SK-N-SH (cell line): ENCODE results near the gene SPTBN1. TPM values are rescaled to one million over a fixed set of nuclear protein-coding genes. Genes with fewer than 3 reads are reported as not detected.

Experiments used
- CTCF ChIA-PET: fragments of 300-600, 350-600 bp; formaldehyde crosslinking; extraction: SDS; loops from one replicate; lab custom pipeline; 2021; lab: Yijun Ruan, JAX
- POLR2A ChIA-PET: fragments of 350-600 bp; sonication (Branson Sonifier 250); formaldehyde crosslinking; extraction: SDS; loops from one replicate; lab custom pipeline; 2020; ENCODE audit warnings: antibody characterized with exemption, inconsistent platforms; lab: Yijun Ruan, JAX
- DNase-seq: peaks from one replicate; pipeline ENCODE4 v3.0.0; 2012
- H2AFZ ChIP-seq: fragments of 200-600 bp; sonication (generic); 2 replicates; pipeline ENCODE4 v1.8.1; 2016; ENCODE audit warnings: antibody characterized with exemption, mild to moderate bottlenecking, low read depth
- H3F3A ChIP-seq: fragments of 200-600 bp; sonication (generic); replicated peaks from 2 replicates; pipeline ENCODE3; 2016; ENCODE audit warnings: antibody characterized with exemption, mild to moderate bottlenecking; ENCODE audit not compliant: insufficient read depth
- H3K27ac ChIP-seq, 2 experiments: fragments of 200-500 bp in 1 of 2; fragments of 200-600 bp in 1 of 2; sonication (Bioruptor generic) in 1 of 2; sonication (generic), shearing (Covaris generic) in 1 of 2; 2 replicates each; pipeline versions ENCODE4 v1.5.1 to v1.6.1; 2014 to 2016; ENCODE audit warnings: low read depth in 2 of 2, inconsistent platforms in 1 of 2, low read length in 1 of 2, mild to moderate bottlenecking in 1 of 2, mixed read lengths in 1 of 2
- H3K27me3 ChIP-seq: fragments of 200-600 bp; sonication (generic), shearing (Covaris generic); 2 replicates; pipeline ENCODE4 v1.6.1; 2016; ENCODE audit warnings: mixed run types; ENCODE audit not compliant: insufficient read depth
- H3K36me3 ChIP-seq, 2 experiments: fragments of 200-500 bp in 1 of 2; fragments of 200-600 bp in 1 of 2; sonication (Bioruptor generic) in 1 of 2; sonication (generic) in 1 of 2; replicated peaks in 1 of 2; 2 replicates each; pipeline versions ENCODE3 to v1.5.1; 2014 to 2016; ENCODE audit warnings: low read length in 1 of 2, mild to moderate bottlenecking in 1 of 2; ENCODE audit not compliant: insufficient read depth in 2 of 2, control insufficient read depth in 1 of 2
- H3K4me1 ChIP-seq, 2 experiments: fragments of 200-500 bp in 1 of 2; fragments of 200-600 bp in 1 of 2; sonication (Bioruptor generic) in 1 of 2; sonication (generic), shearing (Covaris generic) in 1 of 2; 2 replicates each; pipeline versions ENCODE4 v1.5.1 to v1.6.1; 2014 to 2016; ENCODE audit warnings: low read depth in 1 of 2, low read length in 1 of 2, mixed run types in 1 of 2; ENCODE audit not compliant: insufficient read depth in 2 of 2, control insufficient read depth in 1 of 2
- H3K4me2 ChIP-seq: fragments of 200-600 bp; sonication (generic), shearing (Covaris generic); 2 replicates; pipeline ENCODE4 v1.6.1; 2017; ENCODE audit warnings: mixed run types
- H3K4me3 ChIP-seq, 2 experiments: fragments of 200-500 bp in 1 of 2; fragments of 200-600 bp in 1 of 2; sonication (Bioruptor generic) in 1 of 2; sonication (generic), shearing (Covaris generic) in 1 of 2; 2 replicates each; pipeline versions ENCODE4 v1.5.1 to v1.8.1; 2014 to 2016; ENCODE audit warnings: low read depth in 2 of 2, inconsistent platforms in 1 of 2, low read length in 1 of 2, mild to moderate bottlenecking in 1 of 2, mixed read lengths in 1 of 2, moderate library complexity in 1 of 2
- H3K79me2 ChIP-seq: fragments of 200-600 bp; sonication (generic); 2 replicates; pipeline ENCODE4 v1.8.1; 2017; ENCODE audit warnings: mild to moderate bottlenecking; ENCODE audit not compliant: insufficient read depth
- H3K9ac ChIP-seq: fragments of 200-600 bp; sonication (generic); 2 replicates; pipeline ENCODE4 v1.6.1; 2017; ENCODE audit warnings: mixed run types
- H3K9me2 ChIP-seq: fragments of 200-600 bp; sonication (generic); 2 replicates; pipeline ENCODE4 v1.6.1; 2017; ENCODE audit warnings: mixed run types
- H3K9me3 ChIP-seq: fragments of 200-600 bp; sonication (generic); 2 replicates; pipeline ENCODE4 v1.6.1; 2017; ENCODE audit warnings: mixed run types, mild to moderate bottlenecking, moderate library complexity
- H4K20me1 ChIP-seq: fragments of 200-600 bp; sonication (generic); 2 replicates; pipeline ENCODE4 v1.6.1; 2017; ENCODE audit warnings: mild to moderate bottlenecking, mixed run types; ENCODE audit not compliant: insufficient read depth
- EP300 ChIP-seq, 2 experiments: IDR thresholded peaks; 2 replicates each; pipeline versions ENCODE4 v1.4.0 to v1.6.1; 2012; ENCODE audit warnings: borderline replicate concordance in 1 of 2, low read depth in 1 of 2, low read length in 1 of 2
- FOXM1 ChIP-seq: IDR thresholded peaks from 2 replicates; pipeline ENCODE4 v1.4.0; 2012; ENCODE audit warnings: low read depth, mild to moderate bottlenecking
- GABPA ChIP-seq: IDR thresholded peaks from 2 replicates; pipeline ENCODE4 v1.4.0; 2012; ENCODE audit warnings: low read depth, mild to moderate bottlenecking
- IRF3 ChIP-seq: fragments of 150-350 bp; IDR thresholded peaks from 2 replicates; pipeline ENCODE4 v1.6.1; 2016; ENCODE audit warnings: mild to moderate bottlenecking, low read depth, low read length
- MAX ChIP-seq: IDR thresholded peaks from 2 replicates; pipeline ENCODE4 v1.4.0; 2012; ENCODE audit warnings: low read depth
- POLR2AphosphoS5 ChIP-seq: IDR thresholded peaks from 2 replicates; pipeline ENCODE4 v1.6.1; 2012; ENCODE audit warnings: low read depth, low read length
- RAD21 ChIP-seq: IDR thresholded peaks from 2 replicates; pipeline ENCODE4 v1.6.1; 2012; ENCODE audit warnings: mild to moderate bottlenecking, low read length
- REST ChIP-seq: IDR thresholded peaks from 2 replicates; pipeline ENCODE4 v1.6.1; 2012; ENCODE audit warnings: mild to moderate bottlenecking, low read depth, low read length, moderate library complexity
- TEAD4 ChIP-seq: IDR thresholded peaks from 2 replicates; pipeline ENCODE4 v1.4.0; 2012; ENCODE audit warnings: mild to moderate bottlenecking, borderline replicate concordance; ENCODE audit not compliant: insufficient read depth
- USF2 ChIP-seq: fragments of 150-350 bp; IDR thresholded peaks from 2 replicates; pipeline ENCODE4 v1.6.1; 2017; ENCODE audit warnings: antibody characterized with exemption, low read length, low read depth, borderline replicate concordance
- WGBS: methylation state at CpG from one replicate; pipeline ENCODE4 v1.1.6; 2017; ENCODE audit warnings: low lambda C conversion rate; 5-methylcytosine and 5-hydroxymethylcytosine counted together
- polyA plus RNA-seq, 3 experiments: library from polyadenylated mRNA; depleted of rRNA; stranded (reverse); fragments of >200 nt; gene quantifications; 2 replicates each; pipeline ENCODE4 v1.2.3, GENCODE V29; 2012

The SPTBN1 gene
- polyA plus RNA-seq, 1 of the 3 experiments (the other 2 are of a cell fraction): 29.1 TPM

GRCh38 chr2:54579061-54579681 lies 123.0 kb downstream of the SPTBN1 start:
- H4K20me1 ChIP-seq: peaks cover 66% of the 10 kb centered on the region
- no peak overlapping the region for H3K27ac ChIP-seq
- peaks cover 26 to 28% of the 10 kb centered on the region in 2 experiments for H3K4me1 ChIP-seq
- H2AFZ ChIP-seq: no peak overlapping the region; the same call in 1 of the 2 replicates
- TF ChIP-seq POLR2AphosphoS5 (no peak), IRF3 (no peak), GABPA (no peak), TEAD4 (no peak), RAD21 (no peak), REST (no peak), USF2 (no peak), EP300 (IDR thresholded peaks at IDR 0.05; ENCODE audit: borderline replicate concordance in 1 of 2, low read depth in 1 of 2, low read length in 1 of 2) (no peak), FOXM1 (no peak), MAX (no peak)
- H3K4me3 ChIP-seq: no peak overlapping the region
- no peaks in the 10 kb centered on the region for H3K9me3 ChIP-seq
- H3K27me3 ChIP-seq: no peaks in the 10 kb centered on the region
- H3K4me2 ChIP-seq: no peak overlapping the region
- H3F3A ChIP-seq: peaks cover under 1% of the 10 kb centered on the region
- no peak for DNase-seq
- peaks cover 7 to 9% of the 10 kb centered on the region in 2 experiments for H3K36me3 ChIP-seq
- no peak overlapping the region for H3K9ac ChIP-seq
- 87% methylated on average over 8 of the region's 8 CpGs for WGBS
- ChIA-PET POLR2A (no interaction called here), CTCF (interaction anchor here (1.1 to 1.3 kb wide), 3 partner anchors 30 to 402 kb away, joined by 3 read pairs; no protein-coding TSS in a partner anchor)
- no peaks in the 10 kb centered on the region for H3K9me2 ChIP-seq
- H3K79me2 ChIP-seq: peaks cover 96% of the 10 kb centered on the region
